MG63 (cell line): ENCODE results near the gene MITF. TPM values are rescaled to one million over a fixed set of nuclear protein-coding genes. Genes with fewer than 3 reads are reported as not detected.
A peak's percentile ranks its signal among the peaks of the same experiment; 100 is the strongest.
"Not testable (repeated sequence)": the region's sequence is repeated elsewhere in the genome, so short reads cannot be mapped to it uniquely, and the experiment has no call there.

Source experiments
- DNase-seq: peaks from one replicate; pipeline ENCODE4 v3.0.0-alpha.2; 2020
- H3K27me3 ChIP-seq: fragments of 250-450 bp; sonication (Bioruptor Pico); 2 replicates; pipeline ENCODE4 v1.5.1; 2020; ENCODE audit warnings: mild to moderate bottlenecking, moderate library complexity
- H3K36me3 ChIP-seq: fragments of 250-450 bp; sonication (Bioruptor Pico); 2 replicates; pipeline ENCODE4 v1.5.1; 2020; ENCODE audit warnings: mild to moderate bottlenecking, moderate library complexity
- H3K4me3 ChIP-seq: fragments of 250-450 bp; sonication (Bioruptor Pico); 2 replicates; pipeline ENCODE4 v1.5.1; 2020; ENCODE audit warnings: mild to moderate bottlenecking, moderate library complexity
- H3K9me3 ChIP-seq: fragments of 250-450 bp; sonication (Bioruptor Pico); 2 replicates; pipeline ENCODE4 v1.5.1; 2020; ENCODE audit warnings: mild to moderate bottlenecking, moderate library complexity
- total RNA-seq: library from RNA; depleted of rRNA; stranded (reverse); fragments of >200 nt; shearing (Covaris generic); gene quantifications from 2 replicates; pipeline ENCODE4 v1.2.3, GENCODE V29; 2014; ENCODE audit warnings: low replicate concordance

Gene MITF
- total RNA-seq, 1 experiment from 2014 or later: 4.7 TPM

DNA sequence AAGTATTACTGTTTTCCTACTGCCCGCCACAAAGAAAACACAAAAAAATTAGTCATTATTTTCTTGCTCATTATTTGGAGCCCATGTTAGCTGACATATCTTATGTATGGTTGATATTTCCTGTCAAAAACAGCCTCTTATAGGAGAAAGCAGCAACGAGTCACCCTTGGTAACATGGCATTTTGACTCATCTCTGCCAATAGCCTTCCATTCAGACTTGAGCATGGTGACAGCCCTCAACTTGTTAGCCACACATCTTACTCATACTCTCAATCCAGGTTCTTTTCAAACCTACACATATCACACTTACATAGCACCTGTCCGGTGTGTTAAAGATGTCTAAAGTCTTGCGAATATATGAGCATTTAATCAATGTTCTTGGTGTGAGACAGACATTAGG, 150.8 kb downstream of the MITF start:
- Histone ChIP-seq H3K36me3 (no peaks in the 10 kb centered on the region), H3K4me3 (no peak overlapping the region), H3K9me3 (no peaks in the 10 kb centered on the region), H3K27me3 (no peaks in the 10 kb centered on the region)
- DNase-seq: peak; percentile 37

GRCh38 chr3:69890691-69891090, 151.4 kb downstream of the MITF start:
- DNase-seq: no peak
- no peaks in the 10 kb centered on the region for H3K36me3 ChIP-seq
- no peaks in the 10 kb centered on the region for H3K27me3 ChIP-seq
- H3K4me3 ChIP-seq: no peak overlapping the region
- H3K9me3 ChIP-seq: no peaks in the 10 kb centered on the region

DNA sequence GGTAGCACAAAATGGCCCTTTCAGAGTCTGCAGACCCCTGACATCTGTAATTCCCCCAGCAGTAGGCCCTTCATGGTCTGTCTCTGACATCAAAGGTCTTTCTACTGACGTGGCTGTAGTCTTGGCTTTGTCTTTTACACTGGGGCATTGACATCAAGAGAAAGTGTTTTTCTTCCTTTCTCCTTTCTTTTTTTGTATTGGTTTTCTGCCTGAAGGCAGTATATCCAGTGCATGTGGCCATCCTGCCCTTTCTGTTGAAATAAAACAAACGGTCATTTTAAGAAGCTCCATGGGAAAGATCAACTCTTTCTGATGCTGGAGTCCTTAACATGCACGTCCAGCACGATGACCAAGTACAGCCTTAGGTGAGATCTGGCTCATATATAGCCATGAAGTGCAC, 153.4 kb downstream of the MITF start:
- Histone ChIP-seq H3K36me3 (no peaks in the 10 kb centered on the region), H3K9me3 (no peaks in the 10 kb centered on the region), H3K27me3 (no peaks in the 10 kb centered on the region), H3K4me3 (no peak overlapping the region)
- DNase-seq: no peak

DNA sequence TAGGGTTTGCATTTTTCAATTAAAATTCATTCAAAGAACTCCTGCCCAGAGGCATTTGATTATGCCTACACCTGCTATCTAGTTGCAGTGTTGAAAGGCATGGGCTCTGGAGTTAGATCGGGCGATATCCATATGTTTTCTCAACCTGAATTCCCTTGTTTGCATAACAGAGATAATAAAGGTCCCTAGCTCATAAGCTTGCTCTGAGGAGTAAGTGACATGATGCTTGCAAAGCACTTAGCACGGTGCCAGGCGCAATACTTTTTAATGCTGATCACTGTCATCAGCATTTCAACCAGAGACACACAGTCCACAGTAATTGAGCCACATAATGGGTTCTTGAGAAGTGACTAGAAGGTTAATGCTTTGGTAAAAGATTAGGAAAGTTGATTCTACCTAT, 154.0 kb downstream of the MITF start:
- no peak for DNase-seq
- Histone ChIP-seq H3K36me3 (no peaks in the 10 kb centered on the region), H3K9me3 (no peaks in the 10 kb centered on the region), H3K27me3 (no peaks in the 10 kb centered on the region), H3K4me3 (no peak overlapping the region)

GRCh38 chr3:69896095-69896494, 156.8 kb downstream of the MITF start:
- no peaks in the 10 kb centered on the region for H3K36me3 ChIP-seq
- DNase-seq: no peak
- no peaks in the 10 kb centered on the region for H3K27me3 ChIP-seq
- H3K4me3 ChIP-seq: no peak overlapping the region
- H3K9me3 ChIP-seq: no peaks in the 10 kb centered on the region

DNA sequence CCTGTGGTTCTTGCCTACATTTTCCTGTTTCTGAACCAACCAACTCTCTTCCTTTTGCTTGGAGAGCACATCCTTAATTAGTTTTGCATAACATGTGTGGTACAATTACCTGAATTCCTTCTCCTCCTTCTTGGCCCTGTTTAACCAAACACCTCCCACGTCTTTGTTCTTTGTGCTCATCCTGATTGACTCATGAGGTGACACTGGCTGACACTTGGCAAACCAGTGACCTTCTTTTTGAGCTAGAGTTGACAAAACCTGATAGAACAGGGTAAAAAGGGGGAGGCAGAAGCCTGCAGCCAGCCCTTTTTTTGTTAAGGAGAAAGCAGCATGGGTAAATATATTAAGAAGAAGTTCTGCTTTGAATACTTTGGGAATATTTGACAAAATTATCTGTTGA, 161.1 kb downstream of the MITF start:
- no peaks in the 10 kb centered on the region for H3K9me3 ChIP-seq
- no peak for DNase-seq
- no peaks in the 10 kb centered on the region for H3K27me3 ChIP-seq
- no peak overlapping the region for H3K4me3 ChIP-seq
- H3K36me3 ChIP-seq: no peaks in the 10 kb centered on the region

DNA sequence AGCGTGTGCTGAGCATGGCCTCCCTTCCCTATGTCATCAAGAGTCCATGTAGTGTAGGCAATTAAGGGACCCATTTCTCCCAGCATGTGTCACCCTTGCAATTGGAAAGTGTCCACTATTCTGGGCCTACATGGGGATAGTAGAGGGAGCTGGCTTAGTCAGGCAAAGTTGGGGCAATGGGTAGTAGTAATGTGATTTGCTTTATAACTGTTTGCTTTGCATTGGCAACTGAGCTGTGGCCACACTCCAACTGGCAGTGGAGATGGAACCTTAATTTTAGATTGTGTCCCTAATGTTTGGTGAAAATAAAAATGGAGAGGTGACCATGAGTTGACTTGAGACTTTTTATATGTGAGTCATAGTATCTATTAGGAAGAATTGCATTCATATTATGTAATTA, 162.5 kb downstream of the MITF start:
- no peaks in the 10 kb centered on the region for H3K36me3 ChIP-seq
- H3K27me3 ChIP-seq: no peaks in the 10 kb centered on the region
- peak; percentile 20 for DNase-seq
- H3K9me3 ChIP-seq: no peaks in the 10 kb centered on the region
- H3K4me3 ChIP-seq: no peak overlapping the region

GRCh38 chr3:69902386-69902785, 163.1 kb downstream of the MITF start:
- Histone ChIP-seq H3K9me3 (no peaks in the 10 kb centered on the region), H3K27me3 (no peaks in the 10 kb centered on the region), H3K36me3 (no peaks in the 10 kb centered on the region), H3K4me3 (no peak overlapping the region)
- DNase-seq: no peak

DNA sequence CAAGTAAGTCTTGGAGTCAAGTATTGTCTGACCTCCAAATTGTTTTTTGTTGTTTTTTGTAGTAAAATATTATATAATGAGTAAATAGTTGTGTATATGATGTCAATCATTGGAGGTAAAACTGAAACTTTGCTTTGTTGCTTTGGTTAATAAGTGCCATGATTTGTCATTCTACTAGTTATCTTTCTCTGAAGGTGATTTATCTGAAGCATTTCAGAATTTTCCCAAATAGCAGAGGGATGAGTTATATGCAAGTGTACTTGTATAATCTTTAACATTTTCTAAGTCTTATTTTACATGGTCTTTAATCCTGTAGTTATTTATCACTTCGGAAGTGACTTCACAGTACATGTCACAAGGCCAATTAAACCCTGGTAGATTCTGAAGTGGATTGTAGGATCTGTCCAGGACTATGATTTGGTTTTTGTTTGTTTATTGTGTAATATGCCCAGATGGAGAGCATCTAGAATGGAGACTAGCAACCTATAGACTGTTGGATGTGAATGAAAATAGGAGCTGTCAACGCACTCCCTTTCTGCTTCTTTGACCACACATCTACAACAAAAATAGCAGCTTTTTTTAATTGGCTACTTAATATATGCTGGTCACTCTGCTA, 167.2 kb downstream of the MITF start:
- Histone ChIP-seq H3K4me3 (no peak overlapping the region), H3K36me3 (no peaks in the 10 kb centered on the region), H3K27me3 (no peaks in the 10 kb centered on the region), H3K9me3 (no peaks in the 10 kb centered on the region; the same call in 1 of the 2 replicates)
- DNase-seq: no peak

DNA sequence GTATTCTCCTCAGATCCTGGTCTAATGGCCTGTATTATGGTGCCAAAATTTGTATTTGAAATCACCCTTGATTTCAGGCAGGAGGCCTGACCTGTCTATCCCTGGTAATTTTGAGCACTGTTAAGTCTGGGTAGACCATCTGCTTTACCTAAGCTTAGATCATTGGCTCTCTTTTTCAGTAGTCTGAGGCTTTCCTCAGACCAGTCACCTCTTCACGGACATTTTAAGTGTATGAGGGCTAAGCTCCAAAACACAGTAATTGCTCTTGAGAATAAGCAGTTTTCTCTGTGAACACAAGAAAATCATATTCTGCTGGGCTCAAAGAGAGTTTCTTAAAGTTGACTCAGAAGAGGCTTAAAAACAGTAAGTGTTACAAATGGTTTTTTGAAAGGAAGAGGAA, 168.3 kb downstream of the MITF start:
- H3K9me3 ChIP-seq: no peaks in the 10 kb centered on the region; the same call in 1 of the 2 replicates
- no peaks in the 10 kb centered on the region for H3K36me3 ChIP-seq
- no peak for DNase-seq
- H3K4me3 ChIP-seq: no peak overlapping the region
- H3K27me3 ChIP-seq: no peaks in the 10 kb centered on the region

DNA sequence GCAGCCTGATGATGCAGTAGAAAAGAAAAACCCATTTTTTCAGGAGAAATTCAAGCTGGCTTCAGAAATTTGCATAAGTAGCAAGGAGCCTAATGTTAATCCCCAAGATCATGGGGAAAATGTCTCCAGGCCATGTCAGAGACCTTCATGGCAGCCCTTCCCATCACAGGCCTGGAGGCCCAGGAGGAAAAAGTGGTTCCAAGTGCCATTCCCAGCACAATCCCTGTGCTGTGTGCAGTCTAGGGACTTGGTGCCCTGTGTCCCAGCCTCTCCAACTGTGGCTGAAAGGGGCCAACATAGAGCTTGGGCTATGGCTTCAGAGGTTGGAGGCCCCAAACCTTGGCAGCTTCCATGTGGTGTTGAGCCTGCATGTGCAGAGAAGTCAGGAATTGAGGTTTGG, 170.6 kb downstream of the MITF start:
- H3K27me3 ChIP-seq, H3K36me3 ChIP-seq, DNase-seq, H3K9me3 ChIP-seq, H3K4me3 ChIP-seq: not testable (repeated sequence)

- H3K9me3 ChIP-seq: no peaks in the 10 kb centered on the region; the same call in 1 of the 2 replicates
- H3K36me3 ChIP-seq: no peaks in the 10 kb centered on the region
- DNase-seq: no peak
- no peak overlapping the region for H3K4me3 ChIP-seq
- H3K27me3 ChIP-seq: no peaks in the 10 kb centered on the region
Measured at GRCh38 chr3:69913422-69913821, 174.2 kb downstream of the MITF start.

- Histone ChIP-seq H3K36me3 (no peaks in the 10 kb centered on the region), H3K9me3 (no peaks in the 10 kb centered on the region), H3K4me3 (no peak overlapping the region), H3K27me3 (no peaks in the 10 kb centered on the region)
- DNase-seq: peak; percentile 41
Measured at GRCh38 chr3:69914395-69914794, 175.1 kb downstream of the MITF start.

DNA sequence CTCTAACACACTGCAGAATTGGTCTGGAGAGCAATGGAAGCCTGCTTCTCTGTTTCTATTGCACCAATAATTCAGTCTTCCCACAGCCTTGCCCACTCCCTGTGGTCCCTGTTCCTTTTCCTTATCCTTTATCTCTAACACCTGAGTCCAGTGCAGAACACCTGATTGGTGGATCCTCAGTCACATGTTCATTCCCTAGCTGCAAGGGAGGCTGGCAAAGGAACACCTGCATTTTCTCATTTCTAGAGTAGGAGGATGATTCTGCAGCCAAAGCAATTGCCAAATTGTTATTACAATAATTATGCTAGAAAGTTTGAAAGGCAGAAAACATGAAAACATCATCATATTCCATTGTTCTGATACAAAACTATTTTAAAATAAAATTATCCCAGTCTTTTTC, 176.5 kb downstream of the MITF start:
- Histone ChIP-seq H3K36me3 (no peaks in the 10 kb centered on the region), H3K4me3 (no peak overlapping the region), H3K9me3 (no peaks in the 10 kb centered on the region), H3K27me3 (no peaks in the 10 kb centered on the region)
- no peak for DNase-seq

- DNase-seq, H3K27me3 ChIP-seq, H3K4me3 ChIP-seq, H3K36me3 ChIP-seq, H3K9me3 ChIP-seq: not testable (repeated sequence)
Measured at GRCh38 chr3:69920009-69920408, 180.7 kb downstream of the MITF start.

DNA sequence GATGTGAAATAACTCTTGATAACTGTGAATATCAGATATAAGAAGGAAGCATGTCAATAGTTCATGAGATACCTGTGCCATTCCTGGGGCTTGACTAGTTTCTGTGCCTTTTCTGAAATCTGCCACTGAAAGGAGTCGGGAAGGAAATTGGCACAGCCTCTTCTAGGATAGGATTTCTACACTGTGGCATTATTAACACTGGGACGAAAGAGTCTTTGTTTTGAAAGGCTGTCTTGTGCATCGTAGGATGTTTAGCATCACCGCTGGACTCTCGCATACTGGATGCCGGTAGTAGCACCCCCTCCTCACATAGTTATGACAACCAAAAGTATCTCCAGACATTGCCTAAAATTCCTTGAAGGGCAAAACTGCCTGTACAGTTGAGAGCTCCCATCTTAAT, 182.4 kb downstream of the MITF start:
- no peak for DNase-seq
- Histone ChIP-seq H3K36me3 (no peaks in the 10 kb centered on the region), H3K27me3 (no peaks in the 10 kb centered on the region), H3K9me3 (no peaks in the 10 kb centered on the region), H3K4me3 (no peak overlapping the region)

DNA sequence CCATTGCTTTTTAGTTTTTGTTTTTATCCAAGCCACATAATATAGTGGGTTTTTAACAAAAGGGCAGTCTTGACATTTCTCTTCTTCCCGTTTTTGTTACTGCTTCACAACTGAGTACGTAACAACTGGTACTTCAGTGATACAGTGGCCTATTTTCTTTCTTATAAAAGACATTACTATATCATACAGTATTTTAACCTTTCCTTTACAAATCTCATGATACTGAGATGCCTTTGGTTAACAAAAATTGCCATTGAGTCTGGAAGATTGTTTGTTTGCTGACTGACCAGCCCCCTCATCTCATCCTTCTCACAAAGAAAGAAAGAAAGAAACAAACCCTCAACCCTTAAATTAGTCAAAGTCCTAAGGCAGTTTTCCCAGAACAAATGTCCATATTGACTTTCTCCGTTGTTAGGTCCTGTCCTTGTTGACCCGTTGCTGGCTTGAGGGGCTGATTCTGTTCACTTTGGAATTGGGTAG, 183.3 kb downstream of the MITF start:
- no peak for DNase-seq
- H3K4me3 ChIP-seq: no peak overlapping the region
- no peaks in the 10 kb centered on the region for H3K36me3 ChIP-seq
- H3K27me3 ChIP-seq: no peaks in the 10 kb centered on the region
- H3K9me3 ChIP-seq: no peaks in the 10 kb centered on the region

- Histone ChIP-seq H3K36me3 (no peaks in the 10 kb centered on the region), H3K27me3 (no peaks in the 10 kb centered on the region), H3K4me3 (no peak overlapping the region), H3K9me3 (no peaks in the 10 kb centered on the region)
- peak; percentile 35 for DNase-seq
Measured at GRCh38 chr3:69925506-69925905, 186.2 kb downstream of the MITF start.

GRCh38 chr3:69926385-69926784, 187.1 kb downstream of the MITF start:
- DNase-seq: no peak
- Histone ChIP-seq H3K36me3 (no peaks in the 10 kb centered on the region), H3K9me3 (no peaks in the 10 kb centered on the region), H3K27me3 (no peaks in the 10 kb centered on the region), H3K4me3 (no peak overlapping the region)
